GM12878 (cell line): ENCODE data around the gene DGKA. TPM values are rescaled to one million over a fixed set of nuclear protein-coding genes. Genes with fewer than 3 reads are reported as not detected.

Experiments
- ATF7 ChIP-seq: fragments of 450-650 bp; IDR thresholded peaks from 2 replicates; pipeline ENCODE4 v1.6.1; 2016; ENCODE audit warnings: low read depth, mild to moderate bottlenecking
- BHLHE40 ChIP-seq, 2 experiments: fragments of 450-650 bp in 1 of 2; IDR thresholded peaks; 2 replicates each; pipeline ENCODE4 v1.6.1; 2011 to 2017; ENCODE audit warnings: low read depth in 2 of 2, borderline replicate concordance in 1 of 2, improper control_type of control experiment in 1 of 2, low read length in 1 of 2, mild to moderate bottlenecking in 1 of 2
- CBX5 ChIP-seq: sonication (generic); IDR thresholded peaks from 2 replicates; pipeline ENCODE4 v1.6.1; 2016; ENCODE audit warnings: low read depth, moderate library complexity, mild to moderate bottlenecking, inconsistent platforms
- CHD4 ChIP-seq: fragments of 200-600 bp; sonication (generic); IDR thresholded peaks from 2 replicates; pipeline ENCODE4 v1.6.1; 2016; ENCODE audit warnings: mild to moderate bottlenecking
- CREB1 ChIP-seq: IDR thresholded peaks from 2 replicates; pipeline ENCODE4 v1.6.1; 2012; ENCODE audit warnings: low read depth, mild to moderate bottlenecking, inconsistent platforms
- CTCF ChIP-seq, 3 experiments: IDR thresholded peaks in 2 of 3; conservative IDR thresholded peaks in 1 of 3; 2 replicates each; pipeline ENCODE4 v1.5.1; 2011; ENCODE audit warnings: low read depth in 3 of 3, low read length in 3 of 3, mild to moderate bottlenecking in 3 of 3, control low read depth in 2 of 3, moderate library complexity in 2 of 3, inconsistent platforms in 1 of 3, mixed read lengths in 1 of 3; ENCODE audit not compliant: control insufficient read depth in 2 of 3, insufficient read depth in 1 of 3; ENCODE audit errors: extremely low read depth in 1 of 3
- DPF2 ChIP-seq: fragments of 450-650 bp; IDR thresholded peaks from 2 replicates; pipeline ENCODE4 v1.6.1; 2017; ENCODE audit warnings: mild to moderate bottlenecking
- E4F1 ChIP-seq: fragments of 450-650 bp; IDR thresholded peaks from 2 replicates; pipeline ENCODE4 v1.6.1; 2018; ENCODE audit warnings: borderline replicate concordance, mild to moderate bottlenecking; ENCODE audit not compliant: partially characterized antibody
- GATAD2B ChIP-seq: fragments of 450-650 bp; conservative IDR thresholded peaks from 2 replicates; pipeline ENCODE4 v1.6.1; 2017; ENCODE audit warnings: low read depth, mild to moderate bottlenecking, moderate library complexity
- KLF5 ChIP-seq: fragments of 450-650 bp; IDR thresholded peaks from 2 replicates; pipeline ENCODE4 v1.6.1; 2014; ENCODE audit warnings: mild to moderate bottlenecking; ENCODE audit not compliant: partially characterized antibody
- MEF2B ChIP-seq: fragments of 450-650 bp; IDR thresholded peaks from 2 replicates; pipeline ENCODE4 v1.6.1; 2018; ENCODE audit warnings: mild to moderate bottlenecking, moderate library complexity; ENCODE audit not compliant: partially characterized antibody, poor library complexity, severe bottlenecking
- MXI1 ChIP-seq: fragments of 150-350 bp; IDR thresholded peaks from 2 replicates; pipeline ENCODE4 v1.6.1; 2011; ENCODE audit warnings: low read depth, mild to moderate bottlenecking, inconsistent platforms, low read length, improper control_type of control experiment
- NFIC ChIP-seq: IDR thresholded peaks from 2 replicates; pipeline ENCODE4 v1.6.1; 2012; ENCODE audit warnings: low read depth, mild to moderate bottlenecking, inconsistent platforms, low read length, moderate library complexity
- NKRF ChIP-seq: fragments of 450-650 bp; conservative IDR thresholded peaks from 2 replicates; pipeline ENCODE4 v1.6.1; 2017; ENCODE audit warnings: mild to moderate bottlenecking, moderate library complexity
- NR2C1 ChIP-seq: fragments of 450-650 bp; IDR thresholded peaks from 2 replicates; pipeline ENCODE4 v1.6.1; 2017; ENCODE audit warnings: antibody characterized with exemption, mild to moderate bottlenecking, moderate library complexity
- PBX3 ChIP-seq: IDR thresholded peaks from 2 replicates; pipeline ENCODE4 v1.6.1; 2011; ENCODE audit warnings: mild to moderate bottlenecking, low read depth, low read length, moderate library complexity; ENCODE audit not compliant: insufficient replicate concordance
- STAT1 ChIP-seq: fragments of 450-650 bp; conservative IDR thresholded peaks from 2 replicates; pipeline ENCODE4 v1.6.1; 2014; ENCODE audit warnings: antibody characterized with exemption, mild to moderate bottlenecking
- ZNF622 ChIP-seq: fragments of 450-650 bp; IDR thresholded peaks from 2 replicates; pipeline ENCODE4 v1.6.1; 2017; ENCODE audit warnings: mild to moderate bottlenecking, inconsistent platforms
- polyA plus RNA-seq, 11 experiments: library from polyadenylated mRNA; depleted of rRNA in 4 of 11; unstranded in 6 of 11; stranded (reverse) in 5 of 11; fragments of >200 nt; fragmentation: Nextera tagmentation in 4 of 11; fragmentation: Illumina TruSeq in 1 of 11; extraction: Ambion mirVana in 4 of 11; extraction: Trizol in 1 of 11; gene quantifications; 1 replicate in 1 of 11; 2 replicates in 10 of 11; pipeline versions ENCODE4 v1.2.1 to v1.2.3, GENCODE V29; 2011 to 2016; ENCODE audit warnings: inconsistent platforms in 2 of 11, missing spikeins in 2 of 11, low read depth in 1 of 11
- total RNA-seq, 4 experiments: library from RNA; depleted of rRNA in 3 of 4; stranded (reverse); fragments of >200 nt in 3 of 4; fragmentation: Illumina TruSeq in 1 of 4; extraction: Trizol in 1 of 4; gene quantifications; 2 replicates each; pipeline versions ENCODE4 v1.2.1 to v1.2.3, GENCODE V29; 2013 to 2021

Gene DGKA
- total and polyA plus RNA-seq, 10 of the 15 experiments (the other 5 are each of a cell fraction or from before 2014, with no cell fraction given) = 14.0 to 65.5 (median 37.1) TPM

- TF ChIP-seq CTCF (IDR thresholded peaks at IDR 0.05 in 2 of 3, conservative IDR thresholded peaks at IDR 0.05 in 1 of 3; ENCODE audit: control insufficient read depth in 2 of 3, extremely low read depth in 1 of 3, insufficient read depth in 1 of 3, low read depth in 3 of 3, low read length in 3 of 3) = no peak
- TF ChIP-seq BHLHE40 (IDR thresholded peaks at IDR 0.05; ENCODE audit: borderline replicate concordance in 1 of 2, low read depth in 2 of 2, low read length in 1 of 2) = peak in 1 of 2 experiments; percentile 74; a peak in 2 of 4 replicates
- TF ChIP-seq MEF2B = peak; percentile 40
- no peak for TF ChIP-seq KLF5
- peak; percentile 71 for TF ChIP-seq DPF2
- no peak for TF ChIP-seq PBX3
- 0 out of 2 replicates have a peak, but pooled peaks have one; percentile 4 for TF ChIP-seq MXI1
- no peak for TF ChIP-seq CHD4
- TF ChIP-seq CREB1 = peak; percentile 67
- peak; percentile 89 for TF ChIP-seq NKRF
- no peak for TF ChIP-seq CBX5
- TF ChIP-seq NR2C1 = no peak
- no peak for TF ChIP-seq NFIC
- no peak for TF ChIP-seq STAT1
- TF ChIP-seq ZNF622 = no peak
- TF ChIP-seq E4F1 = no peak
- TF ChIP-seq GATAD2B = peak; percentile 36; the same call in 1 of the 2 replicates
- TF ChIP-seq ATF7 = no peak
These were observed 35.7 kb downstream of the DGKA start, which contains the start of gene CDK2 (continued) for GRCh38 chr12:55966408-55967281.
